Epithelial cell of esophagus (primary cell): Measurements from ENCODE around the gene UNC13C.

Source experiments
- DNase-seq: peaks from one replicate; pipeline ENCODE4 v3.0.0; 2010; ENCODE audit warnings: low read depth
- H3K4me3 ChIP-seq: 2 replicates; pipeline ENCODE4 v1.5.1; 2011; ENCODE audit warnings: mild to moderate bottlenecking, low read length, control low read depth
- CTCF ChIP-seq: IDR thresholded peaks from 2 replicates; pipeline ENCODE4 v1.5.1; 2011; ENCODE audit warnings: low read depth, mild to moderate bottlenecking, low read length, control low read depth, inconsistent platforms; ENCODE audit not compliant: insufficient read depth; ENCODE audit errors: missing control alignments

UNC13C gene

GRCh38 chr15:54481819-54482218, 503.6 kb downstream of the UNC13C start:
- TF ChIP-seq CTCF = no peak
- H3K4me3 ChIP-seq = no peak overlapping the region

GRCh38 chr15:54482251-54482650, 504.0 kb downstream of the UNC13C start:
- no peak for TF ChIP-seq CTCF
- DNase-seq = no peak
- H3K4me3 ChIP-seq = no peak overlapping the region

More at GRCh38 chr15:54481819-54482218, 503.6 kb downstream of the UNC13C start:
- DNase-seq = no peak

GRCh38 chr15:54500330-54500729, 522.1 kb downstream of the UNC13C start:
- TF ChIP-seq CTCF = no peak
- DNase-seq = no peak
- H3K4me3 ChIP-seq = no peak overlapping the region

GRCh38 chr15:54502416-54503075, 524.3 kb downstream of the UNC13C start:
- TF ChIP-seq CTCF = no peak
- no peak overlapping the region for H3K4me3 ChIP-seq
- DNase-seq = no peak

- TF ChIP-seq CTCF = no peak
- no peak for DNase-seq
- no peak overlapping the region for H3K4me3 ChIP-seq
Observed at GRCh38 chr15:54504695-54505094, 526.5 kb downstream of the UNC13C start.

- no peak for TF ChIP-seq CTCF
- DNase-seq = no peak
- H3K4me3 ChIP-seq = no peak overlapping the region
Observed at GRCh38 chr15:54506977-54507524, 528.8 kb downstream of the UNC13C start.

GRCh38 chr15:54514601-54515000, 536.4 kb downstream of the UNC13C start:
- no peak for DNase-seq
- no peak overlapping the region for H3K4me3 ChIP-seq
- TF ChIP-seq CTCF = no peak
